HL-60 (cell line): ENCODE data around the gene TPPP2.

ENCODE experiments used
- GABPA ChIP-seq: IDR thresholded peaks from 2 replicates; pipeline ENCODE4 v1.6.1; 2012; ENCODE audit warnings: low read depth
- POLR2AphosphoS5 ChIP-seq: IDR thresholded peaks from 2 replicates; pipeline ENCODE4 v1.6.1; 2012; ENCODE audit warnings: low read depth
- REST ChIP-seq: IDR thresholded peaks from 2 replicates; pipeline ENCODE4 v1.6.1; 2012; ENCODE audit warnings: low read depth; ENCODE audit not compliant: insufficient replicate concordance
- SPI1 ChIP-seq: IDR thresholded peaks from 2 replicates; pipeline ENCODE4 v1.6.1; 2012; ENCODE audit warnings: low read depth, mild to moderate bottlenecking, borderline replicate concordance
- TF ChIP-seq, protein P1 (sequence below): IDR thresholded peaks from one replicate; pipeline ENCODE4 v1.5.1; 2011; ENCODE audit warnings: low read length, control low read depth, inconsistent platforms; ENCODE audit not compliant: insufficient read depth

- TF ChIP-seq, protein P1, sequence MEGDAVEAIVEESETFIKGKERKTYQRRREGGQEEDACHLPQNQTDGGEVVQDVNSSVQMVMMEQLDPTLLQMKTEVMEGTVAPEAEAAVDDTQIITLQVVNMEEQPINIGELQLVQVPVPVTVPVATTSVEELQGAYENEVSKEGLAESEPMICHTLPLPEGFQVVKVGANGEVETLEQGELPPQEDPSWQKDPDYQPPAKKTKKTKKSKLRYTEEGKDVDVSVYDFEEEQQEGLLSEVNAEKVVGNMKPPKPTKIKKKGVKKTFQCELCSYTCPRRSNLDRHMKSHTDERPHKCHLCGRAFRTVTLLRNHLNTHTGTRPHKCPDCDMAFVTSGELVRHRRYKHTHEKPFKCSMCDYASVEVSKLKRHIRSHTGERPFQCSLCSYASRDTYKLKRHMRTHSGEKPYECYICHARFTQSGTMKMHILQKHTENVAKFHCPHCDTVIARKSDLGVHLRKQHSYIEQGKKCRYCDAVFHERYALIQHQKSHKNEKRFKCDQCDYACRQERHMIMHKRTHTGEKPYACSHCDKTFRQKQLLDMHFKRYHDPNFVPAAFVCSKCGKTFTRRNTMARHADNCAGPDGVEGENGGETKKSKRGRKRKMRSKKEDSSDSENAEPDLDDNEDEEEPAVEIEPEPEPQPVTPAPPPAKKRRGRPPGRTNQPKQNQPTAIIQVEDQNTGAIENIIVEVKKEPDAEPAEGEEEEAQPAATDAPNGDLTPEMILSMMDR = no peak
- TF ChIP-seq POLR2AphosphoS5 = no peak
- TF ChIP-seq REST = no peak
- no peak for TF ChIP-seq GABPA
- peak; percentile 81 for TF ChIP-seq SPI1
Measured at GRCh38 chr14:21017528-21018245, 12.3 kb upstream of the TPPP2 start.
